Effector memory CD4-positive, alpha-beta T cell (primary cell): ENCODE measurements around the gene POLR2C.
A peak's percentile ranks its signal among the peaks of the same experiment; 100 is the strongest.

Experiments used
- DNase-seq, 3 donors: peaks; one replicate each; pipeline ENCODE4 v3.0.0-alpha.2; 2020
- H3K27ac ChIP-seq: 2 replicates; pipeline ENCODE4 v1.7.0; 2013; ENCODE audit warnings: mild to moderate bottlenecking, low read length, moderate library complexity; ENCODE audit not compliant: insufficient read depth, poor library complexity, severe bottlenecking
- H3K27me3 ChIP-seq: replicated peaks from 2 replicates; pipeline ENCODE4 v1.7.0; 2013; ENCODE audit warnings: mild to moderate bottlenecking, low read length; ENCODE audit not compliant: insufficient read depth, control insufficient read depth, poor library complexity, severe bottlenecking
- H3K36me3 ChIP-seq: 2 replicates; pipeline ENCODE4 v1.7.0; 2013; ENCODE audit warnings: mild to moderate bottlenecking, low read length, moderate library complexity; ENCODE audit not compliant: control insufficient read depth, insufficient read depth
- H3K4me1 ChIP-seq: 2 replicates; pipeline ENCODE4 v1.7.0; 2013; ENCODE audit warnings: low read length, mild to moderate bottlenecking; ENCODE audit not compliant: control insufficient read depth, insufficient read depth, poor library complexity, severe bottlenecking
- H3K4me3 ChIP-seq: 2 replicates; pipeline ENCODE4 v1.7.0; 2013; ENCODE audit warnings: low read length, low read depth, mild to moderate bottlenecking; ENCODE audit not compliant: insufficient read depth, poor library complexity, severe bottlenecking
- H3K9me3 ChIP-seq: 2 replicates; pipeline ENCODE4 v1.7.0; 2013; ENCODE audit warnings: mild to moderate bottlenecking, low read length, moderate library complexity; ENCODE audit not compliant: control insufficient read depth
- total RNA-seq, 3 donors: gene quantifications; one replicate each; lab custom pipeline; 2026; lab: John Stamatoyannopoulos, UW

POLR2C gene
- 58.7 to 80.4 (median 69.9) reads per million in 3 donors for total RNA-seq

- H3K27ac ChIP-seq: peak within 1 kb of the TSS; percentile 68
- H3K36me3 ChIP-seq: peaks cover 51% of the 10 kb centered on the region
- no peaks in the 10 kb centered on the region for H3K9me3 ChIP-seq
- peaks cover 12% of the 10 kb centered on the region for H3K4me1 ChIP-seq
- H3K4me3 ChIP-seq: peak within 1 kb of the TSS; percentile 68
- no peaks in the 10 kb centered on the region for H3K27me3 ChIP-seq
- DNase-seq: peak; percentile 81 to 85 (median 83)
Measured at GRCh38 chr16:57462209-57462977, at the start of gene POLR2C. Gene POLR2C, plus strand, starts transcription at chr16:57462679. Its CDS starts 46 bp downstream, at chr16:57462725.

GRCh38 chr16:57413301-57413730 is 49.2 kb upstream of the POLR2C start:
- H3K4me3 ChIP-seq: no peak overlapping the region
- no peaks in the 10 kb centered on the region for H3K27me3 ChIP-seq
- no peaks in the 10 kb centered on the region for H3K9me3 ChIP-seq

GRCh38 chr16:57413733-57414132 is 48.7 kb upstream of the POLR2C start:
- Histone ChIP-seq H3K9me3 (no peaks in the 10 kb centered on the region), H3K4me3 (no peak overlapping the region), H3K36me3 (no peaks in the 10 kb centered on the region), H3K4me1 (peaks cover 8% of the 10 kb centered on the region), H3K27me3 (no peaks in the 10 kb centered on the region), H3K27ac (no peak overlapping the region)
- no peak for DNase-seq

More at GRCh38 chr16:57413301-57413730, 49.2 kb upstream of the POLR2C start:
- Histone ChIP-seq H3K4me1 (peaks cover 7% of the 10 kb centered on the region), H3K27ac (no peak overlapping the region), H3K36me3 (no peaks in the 10 kb centered on the region)
- DNase-seq: no peak

- H3K27ac ChIP-seq: no peak overlapping the region
- H3K36me3 ChIP-seq: no peaks in the 10 kb centered on the region
- H3K27me3 ChIP-seq: no peaks in the 10 kb centered on the region
- H3K4me1 ChIP-seq: peaks cover 13% of the 10 kb centered on the region
- H3K4me3 ChIP-seq: no peak overlapping the region
- DNase-seq: no peak
- no peaks in the 10 kb centered on the region for H3K9me3 ChIP-seq
Measured at GRCh38 chr16:57416084-57416483, 46.4 kb upstream of the POLR2C start.

GRCh38 chr16:57419506-57419905 is 43.0 kb upstream of the POLR2C start:
- DNase-seq: no peak
- Histone ChIP-seq H3K4me3 (no peak overlapping the region), H3K27me3 (no peaks in the 10 kb centered on the region), H3K27ac (no peak overlapping the region), H3K4me1 (peaks cover 13% of the 10 kb centered on the region), H3K36me3 (no peaks in the 10 kb centered on the region), H3K9me3 (no peaks in the 10 kb centered on the region)

GRCh38 chr16:57422026-57422944 is 40.2 kb upstream of the POLR2C start:
- H3K4me1 ChIP-seq: peaks cover 6% of the 10 kb centered on the region
- DNase-seq: no peak
- H3K36me3 ChIP-seq: no peaks in the 10 kb centered on the region
- H3K27ac ChIP-seq: no peak overlapping the region
- H3K9me3 ChIP-seq: no peaks in the 10 kb centered on the region
- H3K27me3 ChIP-seq: no peaks in the 10 kb centered on the region
- H3K4me3 ChIP-seq: no peak overlapping the region

- Histone ChIP-seq H3K4me1 (peaks cover 6% of the 10 kb centered on the region), H3K36me3 (peaks cover 5% of the 10 kb centered on the region), H3K27me3 (no peaks in the 10 kb centered on the region), H3K4me3 (no peak overlapping the region), H3K27ac (no peak overlapping the region), H3K9me3 (no peaks in the 10 kb centered on the region)
- no peak for DNase-seq
Measured at GRCh38 chr16:57423152-57423551, 39.3 kb upstream of the POLR2C start.

GRCh38 chr16:57424583-57424982 is 37.9 kb upstream of the POLR2C start:
- H3K9me3 ChIP-seq: no peaks in the 10 kb centered on the region
- no peak overlapping the region for H3K27ac ChIP-seq
- H3K4me1 ChIP-seq: no peaks in the 10 kb centered on the region
- no peak overlapping the region for H3K4me3 ChIP-seq
- peaks cover 16% of the 10 kb centered on the region for H3K36me3 ChIP-seq
- no peak for DNase-seq
- no peaks in the 10 kb centered on the region for H3K27me3 ChIP-seq

GRCh38 chr16:57426356-57426755 is 36.1 kb upstream of the POLR2C start:
- DNase-seq: no peak
- H3K27ac ChIP-seq: no peak overlapping the region
- no peaks in the 10 kb centered on the region for H3K9me3 ChIP-seq
- H3K4me1 ChIP-seq: no peaks in the 10 kb centered on the region
- no peak overlapping the region for H3K4me3 ChIP-seq
- H3K36me3 ChIP-seq: peaks cover 34% of the 10 kb centered on the region
- H3K27me3 ChIP-seq: no peaks in the 10 kb centered on the region

GRCh38 chr16:57427307-57427706 is 35.2 kb upstream of the POLR2C start:
- Histone ChIP-seq H3K27me3 (no peaks in the 10 kb centered on the region), H3K4me3 (no peak overlapping the region), H3K36me3 (peaks cover 43% of the 10 kb centered on the region), H3K9me3 (no peaks in the 10 kb centered on the region), H3K4me1 (no peaks in the 10 kb centered on the region), H3K27ac (no peak overlapping the region)
- DNase-seq: no peak
